Endometrial microvascular endothelial cells (primary cell): ENCODE results near the gene PRSS38. TPM values are rescaled to one million over a fixed set of nuclear protein-coding genes. Genes with fewer than 3 reads are reported as not detected.

Experiments
- in situ Hi-C: cut with HindIII; loops from 2 replicates; pipeline ENCODE4 v1.10.0; 2017; ENCODE audit warnings: low sequenced_read_pairs, low pct_unique_long_range_greater_than_20kb; ENCODE audit errors: inconsistent ontology term
- total RNA-seq: library from RNA; depleted of rRNA; stranded (reverse); fragments of >200 nt; gene quantifications from one replicate; pipeline ENCODE4 v1.2.3, GENCODE V29; 2015; ENCODE audit errors: inconsistent ontology term

PRSS38 gene
- total RNA-seq, 1 donor from 2014 or later: not detected

GRCh38 chr1:227891955-227892488, 76.5 kb downstream of the PRSS38 start:
- in situ Hi-C loops: no loop called here

- in situ Hi-C loops: no loop called here
Observed at GRCh38 chr1:227892489-227893299, 77.2 kb downstream of the PRSS38 start.

GRCh38 chr1:227893300-227893948, 77.9 kb downstream of the PRSS38 start:
- in situ Hi-C loops: no loop called here

GRCh38 chr1:227893949-227894721, 78.7 kb downstream of the PRSS38 start:
- in situ Hi-C loops: no loop called here

GRCh38 chr1:227894831-227895451, 79.5 kb downstream of the PRSS38 start:
- in situ Hi-C loops: no loop called here

Other genes with a start within 250 kb of the PRSS38 start
- 23.7 TPM for gene JMJD4, start 80.4 kb upstream of the PRSS38 start, total RNA-seq
- gene SNAP47, start 80.2 kb upstream of the PRSS38 start, total RNA-seq: 34.6 TPM
- gene WNT9A, start 132.3 kb downstream of the PRSS38 start, total RNA-seq: not detected
- gene WNT3A, start 191.3 kb downstream of the PRSS38 start, total RNA-seq: not detected